ENCODE data around the gene IMMT.
"Not testable (repeated sequence)": the region's sequence is repeated elsewhere in the genome, so short reads cannot be mapped to it uniquely, and the experiment has no call there.

IMMT gene

DNA sequence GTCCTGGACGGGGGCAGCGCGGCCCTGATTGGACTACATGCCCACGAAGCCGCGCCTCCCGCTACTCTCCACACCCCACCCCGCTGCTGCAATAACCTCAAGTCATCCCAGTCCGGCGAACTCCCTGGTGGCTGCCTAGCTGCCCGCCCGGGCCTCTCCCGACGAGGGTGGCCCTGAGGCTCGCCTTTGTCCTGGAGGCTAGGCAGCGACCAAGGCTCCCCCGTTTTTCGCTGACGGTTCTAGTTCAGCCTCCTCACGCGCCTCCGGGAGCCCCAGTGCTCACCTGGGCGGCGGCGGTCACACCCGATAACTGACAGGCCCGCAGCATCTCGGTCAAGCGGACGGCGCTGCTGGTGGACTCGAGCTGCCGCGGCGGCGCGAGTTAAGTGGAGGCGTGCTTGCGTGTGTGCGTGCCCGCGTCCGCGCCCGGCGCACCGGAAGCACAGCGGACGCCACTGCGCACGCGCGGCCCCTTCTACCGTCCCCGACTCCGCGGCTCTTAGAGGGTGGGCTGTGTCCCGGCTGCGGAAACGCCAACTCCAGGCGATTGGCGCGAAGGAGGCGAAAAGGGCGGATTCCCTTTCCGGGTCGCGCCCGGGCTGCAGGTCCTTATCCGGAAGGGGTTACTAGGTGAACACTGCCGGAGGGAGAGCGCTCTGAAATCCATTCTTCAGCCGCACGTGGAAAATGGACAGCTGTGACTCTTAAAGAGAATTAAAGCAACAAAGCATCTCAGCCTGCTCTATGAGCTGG is at the start of gene IMMT:
IMMT (minus strand) TSS at position 408 of the 753 bp plus-strand sequence; CDS start at position 328, 80 bp downstream.
- DNase-seq = peak; percentile 97

DNA sequence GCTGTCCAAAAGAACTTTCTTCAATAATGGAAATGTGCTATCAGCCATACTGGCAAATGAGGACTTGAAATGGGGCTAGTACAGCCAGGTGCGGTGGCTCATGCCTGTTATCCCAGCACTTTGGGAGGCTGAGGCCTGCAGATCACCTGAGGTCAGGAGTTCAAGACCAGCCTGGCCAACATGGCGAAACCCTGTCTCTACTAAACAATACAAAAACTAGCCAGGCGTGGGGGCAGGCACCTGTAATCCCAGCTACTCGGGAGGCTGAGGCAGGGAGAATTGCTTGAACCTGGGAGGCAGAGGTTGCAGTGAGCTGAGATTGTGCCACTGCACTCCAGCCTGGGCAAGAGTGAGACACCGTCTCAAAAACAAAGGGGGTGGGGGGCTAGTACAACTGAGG is 49.5 kb upstream of the IMMT start:
- not testable (repeated sequence) for DNase-seq

DNA sequence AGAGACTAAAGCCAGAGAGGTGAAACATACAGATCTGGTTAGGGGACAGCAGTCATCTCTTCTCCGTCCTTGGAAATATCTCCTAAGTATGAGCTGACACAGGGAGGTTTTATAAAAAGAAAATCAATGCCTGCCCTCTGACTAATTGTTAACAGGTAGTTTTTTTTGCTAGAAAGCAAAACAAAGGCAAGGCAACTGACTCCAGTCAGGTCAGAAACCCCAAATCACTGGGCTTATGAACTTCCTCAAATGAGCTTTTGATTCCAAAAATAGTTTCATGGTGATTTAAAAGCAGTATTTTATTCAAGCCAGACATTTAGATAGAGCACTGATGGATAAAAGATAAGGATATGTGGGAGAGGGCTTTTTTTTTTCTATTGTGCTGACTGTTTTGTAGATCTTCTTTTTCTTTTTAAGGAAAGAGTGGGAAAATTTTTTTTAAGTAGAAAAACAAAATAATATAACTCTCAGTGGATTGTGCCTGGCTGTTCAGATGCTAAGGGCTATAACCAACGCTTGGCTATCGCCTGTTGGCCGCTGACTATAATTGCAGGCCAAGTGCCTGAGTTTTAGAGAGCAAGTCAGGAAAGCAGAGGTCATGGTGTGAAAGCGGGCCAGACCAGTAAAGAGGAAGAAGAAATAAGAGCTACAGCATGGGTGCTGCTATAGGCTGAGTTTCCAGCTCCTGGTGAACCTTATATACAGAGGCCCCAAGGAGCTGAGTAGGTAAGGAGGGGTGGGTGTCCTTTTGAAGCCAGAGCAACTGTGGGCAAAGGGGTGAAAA is 48.9 kb upstream of the IMMT start:
- no peak for DNase-seq

DNA sequence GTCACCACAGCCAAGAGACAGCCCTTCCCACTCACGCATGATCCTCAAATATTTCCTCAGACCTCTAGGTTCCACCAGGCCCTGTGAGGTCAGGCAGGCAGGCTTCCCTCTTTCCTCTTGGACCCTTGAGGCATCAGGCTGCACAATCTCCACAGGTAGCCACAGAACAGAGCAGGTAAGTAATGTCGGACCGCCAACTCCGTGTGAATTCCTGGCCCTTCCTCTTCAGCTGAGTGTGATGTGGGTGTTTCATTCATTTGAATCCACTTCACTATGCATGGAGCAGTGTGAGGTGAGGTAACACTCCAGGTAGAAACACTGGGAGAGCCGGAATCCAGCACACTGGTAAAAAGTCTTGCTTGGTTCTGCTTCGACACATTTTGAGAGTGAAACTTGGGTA is 48.0 kb upstream of the IMMT start:
- no peak for DNase-seq

DNA sequence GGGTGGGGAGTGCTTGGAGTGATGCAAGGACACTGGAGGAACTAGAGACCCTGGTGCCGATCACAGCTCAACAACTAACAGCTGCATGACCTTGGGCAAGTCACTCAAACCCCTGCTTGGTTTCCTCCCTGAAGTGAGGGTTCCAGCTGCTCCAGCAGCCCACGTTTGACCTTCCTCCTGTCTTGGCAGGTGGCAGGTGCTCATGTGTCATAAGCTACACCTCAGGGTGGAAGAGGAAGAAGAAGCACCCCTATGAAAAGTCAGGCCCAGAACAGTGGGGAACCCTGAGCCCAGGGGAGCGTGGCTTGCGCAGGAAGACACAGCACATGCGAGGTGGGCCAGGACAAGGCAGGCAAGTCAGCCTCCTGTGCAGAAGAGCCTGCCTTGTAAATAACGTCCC is 46.3 kb upstream of the IMMT start:
- DNase-seq = no peak

DNA sequence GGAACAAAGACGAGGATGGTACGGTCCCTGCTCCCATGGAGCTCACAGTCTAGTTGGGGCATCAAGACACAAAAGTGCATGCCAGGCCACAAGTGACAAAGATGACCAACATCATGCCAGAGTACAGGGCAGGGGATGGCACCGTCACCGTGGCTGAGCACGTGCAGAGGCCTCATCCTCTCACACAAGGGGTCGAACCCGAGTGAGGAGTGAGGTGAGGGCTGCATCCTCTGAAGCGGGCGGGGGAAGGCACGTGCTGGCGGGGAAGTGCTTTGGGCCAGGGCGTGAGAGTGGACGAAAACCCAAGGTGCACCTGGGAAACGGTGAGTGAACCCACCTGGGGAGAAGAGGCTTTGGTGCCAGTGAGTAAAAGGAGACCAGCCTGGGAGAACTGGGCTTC is 45.0 kb upstream of the IMMT start:
- no peak for DNase-seq

DNA sequence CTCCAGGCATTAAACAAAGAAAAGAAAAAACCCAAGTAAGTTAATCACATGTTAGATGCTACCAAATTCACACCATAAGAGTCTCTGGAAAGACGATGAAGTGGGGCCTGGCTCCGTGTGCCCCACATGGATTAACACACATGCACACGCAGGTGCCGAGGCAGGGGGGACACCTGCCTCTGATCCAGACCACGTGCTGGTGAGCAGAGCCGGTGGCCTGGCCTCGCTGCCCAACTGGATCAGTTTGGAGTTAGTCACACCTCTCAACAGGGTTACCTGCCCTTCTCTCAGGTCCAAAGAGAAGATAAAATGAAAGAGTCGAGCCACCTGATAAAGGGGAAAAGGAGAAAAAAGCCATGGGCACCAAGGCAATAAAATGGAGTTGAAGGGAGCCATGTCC is 44.5 kb upstream of the IMMT start:
- no peak for DNase-seq

DNA sequence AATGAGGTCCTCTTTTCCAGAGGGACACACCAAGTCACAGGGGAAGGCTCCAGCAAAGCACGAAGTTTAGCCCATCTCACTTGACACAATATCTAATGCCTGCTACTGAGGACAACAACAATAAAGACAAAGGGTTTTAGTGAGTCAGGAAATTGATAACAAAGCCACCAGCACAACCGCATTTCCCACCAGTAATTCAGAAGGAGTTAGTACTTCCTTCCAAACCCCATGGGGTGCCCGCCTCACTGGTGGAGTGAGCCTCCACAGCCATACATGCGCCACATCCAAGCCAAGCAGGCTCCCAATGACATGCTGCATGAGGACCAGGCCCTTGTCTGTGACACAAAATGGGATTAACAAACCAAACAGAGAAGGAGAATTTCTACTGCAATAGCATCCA is 44.1 kb upstream of the IMMT start:
- DNase-seq = no peak

DNA sequence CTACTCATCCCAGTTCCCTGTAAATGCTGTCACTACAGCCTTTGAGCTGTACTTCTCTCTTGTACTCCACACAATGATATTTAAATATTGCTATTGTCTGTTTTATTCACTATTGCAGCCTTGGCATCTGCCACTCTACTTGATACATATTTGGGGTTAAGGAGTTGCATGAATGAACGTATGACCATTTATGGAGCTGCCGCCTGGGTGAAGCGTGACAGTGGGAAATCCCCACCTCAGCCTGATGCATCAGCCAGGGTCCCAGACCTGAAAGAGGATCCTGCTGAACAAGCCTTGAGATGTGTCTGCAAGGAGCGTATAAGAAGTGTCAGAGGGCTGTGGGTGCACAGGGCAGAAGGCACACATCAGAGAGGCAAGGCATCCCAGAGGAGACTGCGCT is 43.1 kb upstream of the IMMT start:
- DNase-seq = no peak

DNA sequence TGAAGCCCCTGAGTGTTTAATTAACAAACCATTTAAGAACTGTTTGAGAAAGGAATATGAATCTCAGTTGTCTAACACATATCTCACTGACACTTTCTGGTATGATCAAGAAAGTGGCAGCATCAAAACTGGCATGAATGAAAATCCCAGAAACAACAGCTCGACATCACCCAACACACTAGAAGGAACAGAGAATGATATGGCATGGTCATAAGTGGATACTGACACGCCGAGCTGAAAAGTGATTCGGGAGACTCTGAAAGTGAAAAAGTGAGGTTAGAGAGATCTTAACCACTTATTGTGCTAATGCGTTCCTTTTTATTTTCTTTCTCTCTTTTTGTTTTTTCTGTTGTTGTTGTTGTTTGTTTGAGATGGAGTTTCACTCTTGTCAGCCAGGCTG is 41.9 kb upstream of the IMMT start:
- DNase-seq = no peak

DNA sequence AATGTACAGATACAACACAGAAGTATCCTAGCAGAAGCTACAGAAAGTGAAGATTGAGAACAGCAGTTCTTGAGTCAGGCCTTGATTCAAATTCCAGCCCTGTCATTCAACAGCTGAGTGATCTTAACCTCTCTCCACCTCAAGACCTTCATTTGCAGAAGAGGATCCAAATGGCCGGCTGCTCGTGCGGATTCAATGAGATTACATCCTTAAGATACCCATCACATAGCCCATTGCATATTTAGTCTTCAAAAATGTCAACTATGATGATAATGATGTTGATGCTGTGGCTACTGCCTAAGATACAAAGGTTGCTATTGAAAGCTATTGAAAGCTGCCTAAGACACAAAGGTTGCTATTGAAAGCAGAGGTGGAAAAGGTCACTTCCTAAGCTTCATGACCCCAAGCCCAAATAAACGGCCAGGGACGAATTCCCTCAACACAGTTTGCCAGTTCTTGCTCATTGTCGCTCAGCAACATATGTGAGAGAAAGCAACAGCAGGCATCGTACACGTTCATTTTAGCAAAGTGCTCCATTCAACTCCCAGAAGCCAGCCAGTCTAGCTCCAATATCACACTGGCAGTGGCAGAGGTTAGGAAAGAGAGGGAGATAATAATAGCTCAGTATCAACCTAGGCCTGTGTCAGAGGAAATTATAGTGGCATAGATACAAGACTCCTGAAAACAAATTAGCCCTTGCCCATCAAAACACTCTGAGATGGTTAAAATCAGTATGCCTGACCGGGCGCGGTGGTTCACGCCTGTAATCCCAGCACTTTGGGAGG is 40.1 kb upstream of the IMMT start:
- no peak for DNase-seq

DNA sequence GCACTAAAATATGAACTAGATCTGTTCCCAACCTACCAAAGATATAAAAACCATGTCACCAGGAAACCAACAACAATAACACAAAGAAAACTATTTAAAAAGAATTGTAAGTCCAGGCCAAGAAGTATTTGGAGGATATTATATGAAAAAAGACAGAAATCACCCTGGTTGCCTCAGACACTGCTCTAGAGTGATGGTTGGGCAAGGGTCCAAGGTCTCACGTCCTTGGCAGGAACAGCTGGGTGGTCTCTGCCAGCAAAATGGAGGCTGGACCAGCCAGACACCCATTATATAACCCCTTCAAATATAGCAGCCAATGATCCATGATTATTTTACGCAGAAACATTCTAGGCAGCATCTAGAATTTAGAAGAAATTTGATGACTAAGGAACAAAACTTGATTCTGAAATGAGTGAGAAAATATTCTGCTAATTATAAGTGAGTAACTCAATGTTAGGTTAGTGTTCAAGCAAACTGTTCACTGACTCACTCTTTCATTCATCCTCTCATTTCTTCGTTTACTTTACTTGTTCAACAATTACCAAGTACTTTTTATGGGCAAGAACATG is 39.4 kb upstream of the IMMT start:
- DNase-seq = no peak

DNA sequence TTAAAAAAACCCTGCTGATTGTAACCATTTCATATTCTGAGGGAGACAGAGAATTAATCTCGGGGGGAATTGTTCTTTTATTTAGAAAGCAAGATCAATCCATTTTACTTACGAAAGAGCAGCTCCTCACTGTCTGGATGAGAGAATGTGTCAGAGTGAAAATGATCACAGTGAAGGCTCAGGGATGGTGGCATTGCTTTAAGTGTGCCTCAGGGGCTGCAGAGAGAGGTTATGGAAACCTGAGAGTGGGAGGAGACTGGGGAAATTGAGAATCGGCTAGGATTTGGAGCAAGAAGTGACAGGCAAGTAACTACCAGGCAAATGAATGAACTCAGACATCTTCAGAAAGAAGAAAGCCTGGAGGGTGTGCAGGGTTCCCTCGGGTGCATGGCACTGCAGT is 38.2 kb upstream of the IMMT start:
- DNase-seq = no peak

DNA sequence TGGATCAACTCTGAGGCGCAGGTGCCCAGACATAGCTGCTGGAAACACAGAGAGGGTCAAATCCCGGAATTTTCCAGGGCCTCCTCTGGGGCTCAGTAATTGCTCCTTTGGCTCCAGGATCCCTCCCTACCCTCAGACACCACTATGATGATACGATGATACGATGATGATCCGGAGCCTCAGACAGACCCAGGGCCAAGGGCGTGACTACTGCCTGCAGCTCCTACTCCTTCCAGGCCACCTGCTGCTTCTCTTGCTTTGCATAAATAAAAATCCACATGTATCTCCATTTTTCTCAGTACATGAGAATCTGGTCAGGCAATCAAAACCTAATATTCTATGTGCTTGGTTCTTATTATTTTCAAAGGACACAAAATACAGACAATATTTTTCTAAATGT is 37.6 kb upstream of the IMMT start:
- DNase-seq = no peak

DNA sequence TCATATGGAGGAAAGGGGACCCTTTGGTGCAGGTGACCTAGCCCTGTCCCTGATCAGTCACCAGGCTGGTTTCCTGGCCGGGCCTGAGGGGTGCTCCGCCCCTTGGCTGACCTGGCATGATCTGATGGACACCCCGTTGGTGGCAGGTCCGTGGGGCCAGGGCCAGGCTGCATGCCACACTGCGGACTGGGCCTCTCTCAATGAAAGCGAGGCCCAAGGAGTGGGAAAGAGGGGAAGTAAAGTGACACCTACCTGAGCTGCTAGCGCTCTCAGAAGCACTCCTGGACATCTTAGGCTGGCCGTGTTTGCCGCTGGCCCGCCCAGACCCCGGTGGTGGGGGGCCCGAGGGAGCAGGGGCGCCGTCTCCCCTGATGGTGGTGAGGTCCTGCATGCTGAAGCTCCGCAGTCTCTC is 37.1 kb upstream of the IMMT start:
- no peak for DNase-seq

DNA sequence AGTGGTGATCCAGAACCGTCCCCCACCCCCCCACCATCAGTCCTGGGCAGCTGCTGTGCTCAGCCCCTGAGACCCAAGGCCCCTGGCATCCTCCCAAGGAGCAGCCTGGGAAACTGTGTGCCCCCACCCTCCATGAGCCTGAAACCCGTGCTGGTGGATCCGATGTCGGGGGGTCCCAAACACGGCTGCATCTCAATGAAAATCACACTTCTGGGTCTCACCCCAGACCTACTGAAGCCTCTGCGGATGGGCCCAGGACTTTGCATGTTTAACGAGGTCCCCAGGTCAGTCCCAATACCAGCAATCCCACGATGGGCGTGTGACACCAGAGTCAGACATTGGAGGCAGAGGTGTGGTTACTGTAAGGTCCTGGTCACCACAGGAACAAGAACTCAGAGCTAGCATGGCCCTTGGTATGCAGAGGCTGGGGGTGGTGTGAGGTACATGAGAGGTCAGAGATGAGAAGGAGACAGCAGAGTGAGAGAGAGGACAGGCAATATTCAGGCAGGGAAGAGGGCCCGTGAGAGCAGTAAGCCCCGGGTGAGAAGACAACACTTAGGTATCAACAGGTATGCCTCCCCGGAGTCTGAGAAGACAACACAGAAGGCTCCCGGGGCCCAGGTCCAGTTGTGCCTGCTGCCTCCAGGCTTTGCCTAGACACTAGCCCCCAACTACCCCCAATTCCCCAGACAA is 36.6 kb upstream of the IMMT start:
- no peak for DNase-seq

DNA sequence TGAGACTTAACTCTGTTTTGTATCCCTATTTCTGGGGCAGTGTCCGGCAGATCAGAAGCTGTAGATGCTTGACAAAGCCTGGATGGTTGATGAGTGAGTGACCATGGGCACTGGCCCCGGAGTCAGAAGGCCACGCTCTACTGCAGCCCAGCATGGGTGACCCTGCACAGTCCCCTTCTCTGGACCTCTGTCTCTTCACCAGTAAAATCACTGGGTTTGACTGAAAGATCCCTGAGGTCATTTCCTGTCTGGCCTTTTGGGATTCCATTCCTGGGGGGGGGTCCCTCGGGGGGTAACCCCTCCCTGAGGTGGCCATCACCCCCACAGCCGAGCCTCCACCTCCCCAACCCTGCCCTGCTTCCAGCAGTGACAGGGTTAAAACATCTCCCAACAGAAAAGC is 35.7 kb upstream of the IMMT start:
- no peak for DNase-seq

DNA sequence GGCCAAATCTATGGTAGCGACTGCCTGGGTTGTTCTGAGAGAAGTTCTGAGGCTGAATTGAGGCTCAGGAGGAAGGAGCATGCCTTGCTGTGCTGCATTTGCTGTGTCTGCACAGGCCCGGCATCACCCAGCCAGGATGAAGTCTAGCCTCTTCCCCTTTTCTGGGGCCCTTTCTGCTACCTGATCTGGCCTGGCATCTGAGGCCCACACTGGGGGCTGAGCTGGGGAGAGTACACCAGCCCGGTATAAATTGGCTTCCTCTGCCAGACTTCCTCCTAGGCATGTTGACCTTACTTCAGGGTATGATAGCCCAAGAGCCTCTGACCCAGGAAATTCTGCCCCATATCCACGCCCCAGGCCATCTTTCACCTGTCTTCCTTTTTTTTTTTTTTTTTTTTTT is 34.0 kb upstream of the IMMT start:
- DNase-seq = no peak

DNA sequence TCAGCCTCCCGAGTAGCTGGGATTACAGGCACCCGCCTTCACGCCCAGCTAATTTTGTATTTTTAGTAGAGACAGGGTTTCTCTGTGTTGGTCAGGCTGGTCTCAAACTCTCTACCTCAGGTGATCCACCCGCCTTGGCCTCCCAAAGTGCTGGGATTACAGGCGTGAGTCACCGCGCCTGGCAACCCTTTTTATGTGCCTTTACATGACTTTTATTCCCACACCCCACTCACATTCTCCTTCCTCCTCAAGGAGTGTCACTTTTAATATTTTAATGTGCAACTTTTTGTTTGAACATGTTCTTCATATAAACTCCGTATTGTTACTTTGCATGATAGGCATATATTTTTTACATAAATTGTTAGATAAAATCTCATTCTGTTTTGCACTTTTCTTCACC is 33.3 kb upstream of the IMMT start:
- DNase-seq = not testable (repeated sequence)

DNA sequence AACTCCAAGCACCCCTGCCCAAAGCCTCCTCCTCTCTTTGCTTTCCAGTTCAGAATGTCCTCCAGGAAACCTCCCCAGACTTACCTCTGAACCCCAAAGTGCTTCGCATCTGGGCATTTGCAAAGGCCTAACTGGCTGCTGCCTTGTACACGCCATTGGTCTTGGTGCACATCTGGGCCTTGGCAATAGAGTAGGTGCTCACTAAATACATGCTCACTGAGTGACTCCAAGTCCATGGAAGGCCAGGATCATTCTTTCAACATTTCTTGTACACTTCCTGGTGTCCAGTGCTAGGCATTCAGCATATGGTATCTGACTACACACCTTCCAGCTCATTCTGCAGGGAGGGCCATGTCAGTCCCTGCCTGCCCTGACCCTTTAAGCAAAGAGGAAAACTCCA is 32.4 kb upstream of the IMMT start:
- DNase-seq = no peak

DNA sequence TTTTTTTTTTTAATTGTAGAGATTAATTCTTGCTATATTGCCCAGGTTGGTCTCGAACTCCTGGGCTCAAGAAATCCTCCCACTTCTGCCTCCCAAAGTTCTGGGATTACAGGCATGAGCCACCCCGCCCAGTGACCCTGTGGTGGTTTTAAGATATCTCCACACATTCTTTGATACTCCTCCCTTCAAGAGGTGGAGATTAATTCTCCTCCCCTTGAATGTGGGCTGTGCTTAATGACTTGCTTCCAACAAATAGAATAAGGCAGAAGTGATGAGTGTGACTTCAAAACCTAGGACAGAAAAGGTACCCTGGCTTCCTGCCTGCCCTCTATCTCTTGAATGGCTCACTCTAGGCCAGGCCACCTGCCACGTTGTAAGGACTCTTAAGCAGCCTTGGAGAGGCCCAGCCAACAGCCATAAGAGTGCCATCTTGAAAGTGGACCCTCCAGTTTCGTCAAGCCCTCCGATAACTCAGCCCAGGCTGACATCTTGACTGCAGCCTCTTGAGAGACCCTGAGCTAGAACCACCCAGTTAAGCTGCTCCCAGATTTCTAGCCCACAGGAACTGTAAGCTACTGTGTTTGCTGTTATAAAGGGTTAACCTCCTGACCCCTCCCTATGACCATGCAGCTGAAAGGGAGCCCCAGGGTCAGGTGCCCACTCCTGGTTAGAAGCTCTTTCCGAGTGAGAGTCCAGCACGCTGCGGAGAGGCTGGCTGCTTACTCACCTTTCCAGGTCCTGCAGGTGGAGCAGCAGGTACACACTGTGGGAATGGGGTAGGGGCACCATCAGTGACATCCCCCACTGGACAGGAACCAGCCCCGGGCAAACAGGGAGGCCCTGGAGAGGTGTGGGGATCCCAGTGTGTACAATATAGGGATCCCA is 31.6 kb upstream of the IMMT start:
- DNase-seq = no peak

DNA sequence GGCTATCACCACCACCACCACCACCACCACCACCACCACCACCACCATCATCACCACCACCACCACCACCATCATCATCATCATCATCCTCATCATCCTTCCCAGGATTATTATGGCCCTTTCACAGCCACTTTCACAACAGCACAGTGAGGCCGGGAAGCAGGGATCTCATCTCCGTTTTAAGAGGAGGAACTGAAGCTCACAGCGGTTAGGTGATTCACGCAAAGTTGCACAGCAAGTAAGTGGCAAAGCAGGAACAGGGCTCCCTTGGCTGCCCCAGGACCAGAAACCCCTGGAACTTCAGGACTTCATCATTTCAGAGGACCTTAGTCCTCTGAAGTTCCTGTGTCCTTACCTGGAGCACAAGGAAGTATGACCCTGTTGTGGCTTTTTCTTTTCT is 30.8 kb upstream of the IMMT start:
- no peak for DNase-seq

Measured in COR-L47 (cell line).